ENCODE data around the gene IQCE.

Gene IQCE

GRCh38 chr7:2637066-2637471 lies 78.3 kb downstream of the IQCE start:
- Histone ChIP-seq H3K36me3 (ENCODE audit: control insufficient read depth, low read length) (no peaks in the 10 kb centered on the region), H3K79me2 (ENCODE audit: control insufficient read depth, low read length) (no peaks in the 10 kb centered on the region), H4K20me1 (ENCODE audit: control insufficient read depth, insufficient read depth, low read depth, low read length) (0 out of 2 replicates have a peak, but pooled peaks cover 4% of the 10 kb centered on the region)

GRCh38 chr7:2637505-2638223 lies 78.9 kb downstream of the IQCE start:
- Histone ChIP-seq H3K4me3 (ENCODE audit: low read length) (no peak overlapping the region), H3K4me2 (ENCODE audit: low read length) (peak overlapping the region; percentile 27; the same call in 1 of the 2 replicates), H3F3A (ENCODE audit: control insufficient read depth, insufficient read depth) (peaks cover 4% of the 10 kb centered on the region; the same call in 1 of the 2 replicates), H3K4me1 (ENCODE audit: control insufficient read depth, low read length) (peaks cover 50% of the 10 kb centered on the region), H3K36me3 (ENCODE audit: control insufficient read depth, low read length) (no peaks in the 10 kb centered on the region), H4K20me1 (ENCODE audit: control insufficient read depth, insufficient read depth, low read depth, low read length) (0 out of 2 replicates have a peak, but pooled peaks cover 4% of the 10 kb centered on the region), H3K27ac (ENCODE audit: low read depth, low read length) (no peak overlapping the region), H3K27me3 (ENCODE audit: control insufficient read depth, low read length) (peaks cover 9% of the 10 kb centered on the region), H3K79me2 (ENCODE audit: control insufficient read depth, low read length) (no peaks in the 10 kb centered on the region), H3K9me2 (replicated peaks; ENCODE audit: control insufficient read depth, low read length) (no peaks in the 10 kb centered on the region), H3K9me3 (ENCODE audit: control insufficient read depth, insufficient read depth, low read length) (no peaks in the 10 kb centered on the region)
- no peak for TF ChIP-seq EZH2phosphoT487 (IDR thresholded peaks at IDR 0.05; ENCODE audit: borderline replicate concordance, low read length)
- TF ChIP-seq, protein P1, sequence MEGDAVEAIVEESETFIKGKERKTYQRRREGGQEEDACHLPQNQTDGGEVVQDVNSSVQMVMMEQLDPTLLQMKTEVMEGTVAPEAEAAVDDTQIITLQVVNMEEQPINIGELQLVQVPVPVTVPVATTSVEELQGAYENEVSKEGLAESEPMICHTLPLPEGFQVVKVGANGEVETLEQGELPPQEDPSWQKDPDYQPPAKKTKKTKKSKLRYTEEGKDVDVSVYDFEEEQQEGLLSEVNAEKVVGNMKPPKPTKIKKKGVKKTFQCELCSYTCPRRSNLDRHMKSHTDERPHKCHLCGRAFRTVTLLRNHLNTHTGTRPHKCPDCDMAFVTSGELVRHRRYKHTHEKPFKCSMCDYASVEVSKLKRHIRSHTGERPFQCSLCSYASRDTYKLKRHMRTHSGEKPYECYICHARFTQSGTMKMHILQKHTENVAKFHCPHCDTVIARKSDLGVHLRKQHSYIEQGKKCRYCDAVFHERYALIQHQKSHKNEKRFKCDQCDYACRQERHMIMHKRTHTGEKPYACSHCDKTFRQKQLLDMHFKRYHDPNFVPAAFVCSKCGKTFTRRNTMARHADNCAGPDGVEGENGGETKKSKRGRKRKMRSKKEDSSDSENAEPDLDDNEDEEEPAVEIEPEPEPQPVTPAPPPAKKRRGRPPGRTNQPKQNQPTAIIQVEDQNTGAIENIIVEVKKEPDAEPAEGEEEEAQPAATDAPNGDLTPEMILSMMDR (IDR thresholded peaks at IDR 0.05; ENCODE audit: low read depth, low read length, poor library complexity, severe bottlenecking): no peak

More at GRCh38 chr7:2637066-2637471, 78.3 kb downstream of the IQCE start:
- Histone ChIP-seq H3K9me3 (ENCODE audit: control insufficient read depth, insufficient read depth, low read length) (no peaks in the 10 kb centered on the region), H3K27me3 (ENCODE audit: control insufficient read depth, low read length) (peaks cover 15% of the 10 kb centered on the region), H3F3A (ENCODE audit: control insufficient read depth, insufficient read depth) (0 out of 2 replicates have a peak, but pooled peaks cover 4% of the 10 kb centered on the region), H3K9me2 (replicated peaks; ENCODE audit: control insufficient read depth, low read length) (no peaks in the 10 kb centered on the region), H3K4me1 (ENCODE audit: control insufficient read depth, low read length) (peaks cover 50% of the 10 kb centered on the region), H3K4me2 (ENCODE audit: low read length) (peak overlapping the region; percentile 27; the same call in 1 of the 2 replicates), H3K4me3 (ENCODE audit: low read length) (no peak overlapping the region), H3K27ac (ENCODE audit: low read depth, low read length) (no peak overlapping the region)
- TF ChIP-seq EZH2phosphoT487 (IDR thresholded peaks at IDR 0.05; ENCODE audit: borderline replicate concordance, low read length): no peak
- TF ChIP-seq, protein P1 (IDR thresholded peaks at IDR 0.05; ENCODE audit: low read depth, low read length, poor library complexity, severe bottlenecking): no peak

GRCh38 chr7:2638224-2638991 lies 79.6 kb downstream of the IQCE start:
- H3K79me2 ChIP-seq (ENCODE audit: control insufficient read depth, low read length): no peaks in the 10 kb centered on the region

More at GRCh38 chr7:2638224-2638991, 79.6 kb downstream of the IQCE start:
- Histone ChIP-seq H3K4me3 (ENCODE audit: low read length) (no peak overlapping the region), H3K4me2 (ENCODE audit: low read length) (no peak overlapping the region), H3K9me2 (replicated peaks; ENCODE audit: control insufficient read depth, low read length) (no peaks in the 10 kb centered on the region), H3K9me3 (ENCODE audit: control insufficient read depth, insufficient read depth, low read length) (no peaks in the 10 kb centered on the region), H3F3A (ENCODE audit: control insufficient read depth, insufficient read depth) (peaks cover 7% of the 10 kb centered on the region), H3K27me3 (ENCODE audit: control insufficient read depth, low read length) (0 out of 2 replicates have a peak, but pooled peaks cover 2% of the 10 kb centered on the region), H3K36me3 (ENCODE audit: control insufficient read depth, low read length) (no peaks in the 10 kb centered on the region), H3K27ac (ENCODE audit: low read depth, low read length) (no peak overlapping the region), H4K20me1 (ENCODE audit: control insufficient read depth, insufficient read depth, low read depth, low read length) (0 out of 2 replicates have a peak, but pooled peaks cover 4% of the 10 kb centered on the region), H3K4me1 (ENCODE audit: control insufficient read depth, low read length) (peaks cover 50% of the 10 kb centered on the region)
- no peak for TF ChIP-seq EZH2phosphoT487 (IDR thresholded peaks at IDR 0.05; ENCODE audit: borderline replicate concordance, low read length)
- TF ChIP-seq, protein P1 (IDR thresholded peaks at IDR 0.05; ENCODE audit: low read depth, low read length, poor library complexity, severe bottlenecking): no peak

All from DOHH2 (cell line).